Naive thymus-derived CD4-positive, alpha-beta T cell (primary cell): Measurements from ENCODE around the gene TTC39C. TPM values are rescaled to one million over a fixed set of nuclear protein-coding genes. Genes with fewer than 3 reads are reported as not detected.

Experiments
- ATAC-seq: fragments of 150-1000 bp; cut with Tn5 transposase; 2 replicates; pipeline ENCODE4 v1.10.0; 2021; ENCODE audit warnings: mild to moderate bottlenecking, moderate library complexity
- CTCF ChIA-PET: fragments of 350-600 bp; sonication (Branson Sonifier 250); formaldehyde crosslinking; loops from one replicate; lab custom pipeline; 2021; ENCODE audit warnings: antibody characterized with exemption; lab: Charles Lee
- POLR2A ChIA-PET: fragments of 350-600 bp; sonication (Branson Sonifier 250); formaldehyde crosslinking; loops from one replicate; lab custom pipeline; 2021; ENCODE audit warnings: antibody characterized with exemption, inconsistent platforms; lab: Charles Lee
- DNase-seq, 9 donors: peaks; one replicate each; pipeline versions ENCODE4 v3.0.0 to v3.0.0-alpha.2; 2020 to 2022; ENCODE audit warnings: mixed read lengths in 1 of 9
- H3K27ac ChIP-seq: one replicate; pipeline ENCODE4 v1.7.0; 2013; ENCODE audit warnings: mild to moderate bottlenecking, low read depth, low read length, moderate library complexity
- H3K27me3 ChIP-seq, 2 donors: one replicate each; pipeline ENCODE4 v1.7.0; 2013; ENCODE audit warnings: low read length in 2 of 2, mild to moderate bottlenecking in 2 of 2, moderate library complexity in 2 of 2; ENCODE audit not compliant: control insufficient read depth in 2 of 2, insufficient read depth in 2 of 2
- H3K36me3 ChIP-seq, 3 experiments: 1 replicate in 2 of 3; 2 replicates in 1 of 3; pipeline ENCODE4 v1.7.0; 2013; ENCODE audit warnings: low read length in 3 of 3, mild to moderate bottlenecking in 3 of 3, moderate library complexity in 1 of 3; ENCODE audit not compliant: insufficient read depth in 3 of 3, control insufficient read depth in 2 of 3
- H3K4me1 ChIP-seq, 2 donors: one replicate each; pipeline ENCODE4 v1.7.0; 2013; ENCODE audit warnings: low read length in 2 of 2, mild to moderate bottlenecking in 2 of 2, moderate library complexity in 1 of 2; ENCODE audit not compliant: control insufficient read depth in 2 of 2, insufficient read depth in 2 of 2
- H3K4me3 ChIP-seq: 2 replicates; pipeline ENCODE4 v1.7.0; 2013; ENCODE audit warnings: mild to moderate bottlenecking, low read length
- H3K9me3 ChIP-seq, 3 experiments: 1 replicate in 2 of 3; 2 replicates in 1 of 3; pipeline ENCODE4 v1.7.0; 2013; ENCODE audit warnings: low read length in 3 of 3; ENCODE audit not compliant: control insufficient read depth in 2 of 3
- H3K27ac Mint-ChIP-seq, 9 donors: one replicate each; pipeline ENCODE4 v1.8.0; 2020 to 2022; ENCODE audit warnings: mixed read lengths in 9 of 9, mild to moderate bottlenecking in 8 of 9, moderate library complexity in 5 of 9, inconsistent platforms in 2 of 9
- H3K27me3 Mint-ChIP-seq, 5 donors: one replicate each; pipeline ENCODE4 v1.8.0; 2021 to 2022; ENCODE audit warnings: mixed read lengths in 5 of 5, mild to moderate bottlenecking in 1 of 5
- H3K36me3 Mint-ChIP-seq, 5 donors: one replicate each; pipeline ENCODE4 v1.8.0; 2020 to 2022; ENCODE audit warnings: mixed read lengths in 5 of 5, mild to moderate bottlenecking in 3 of 5, inconsistent platforms in 1 of 5
- H3K4me1 Mint-ChIP-seq, 7 donors: one replicate each; pipeline ENCODE4 v1.8.0; 2020 to 2022; ENCODE audit warnings: mixed read lengths in 7 of 7, mild to moderate bottlenecking in 3 of 7, inconsistent platforms in 1 of 7
- H3K4me3 Mint-ChIP-seq, 10 donors: one replicate each; pipeline ENCODE4 v1.8.0; 2020 to 2022; ENCODE audit warnings: mild to moderate bottlenecking in 10 of 10, mixed read lengths in 10 of 10, moderate library complexity in 6 of 10, inconsistent platforms in 2 of 10
- H3K9me3 Mint-ChIP-seq, 11 donors: one replicate each; pipeline ENCODE4 v1.8.0; 2020 to 2022; ENCODE audit warnings: mixed read lengths in 11 of 11, mild to moderate bottlenecking in 4 of 11, inconsistent platforms in 1 of 11, moderate library complexity in 1 of 11
- intact Hi-C, 2 donors: fragments of 100-400 bp; cut with micrococcal nuclease; formaldehyde crosslinking; loops; one replicate each; pipeline ENCODE4 v1.15.1; 2023
- polyA plus RNA-seq, 2 donors: library from polyadenylated mRNA; unstranded; fragments of 300-500 nt; fragmentation: Illumina TruSeq; gene quantifications; one replicate each; pipeline ENCODE4 v1.2.3, GENCODE V29; 2021
- total RNA-seq, 6 experiments: library from RNA in 5 of 6; stranded (reverse) in 5 of 6; gene quantifications; 1 replicate in 5 of 6; 2 replicates in 1 of 6; pipeline ENCODE4 v1.2.3 and lab custom pipeline; 2021 to 2026

Gene TTC39C
- total and polyA plus RNA-seq, 7 experiments from 2014 or later: 51.4 to 98.8 (median 87.7) TPM

- no peaks in the 10 kb centered on the region for H3K27me3 Mint-ChIP-seq
- peaks cover 49 to 96% (median 85%) of the 10 kb centered on the region in 7 donors for H3K4me1 Mint-ChIP-seq
- ChIA-PET CTCF (no interaction called here), POLR2A (no interaction called here)
- ATAC-seq: no peak
- H3K9me3 Mint-ChIP-seq: no peaks in the 10 kb centered on the region
- H3K27me3 ChIP-seq: no peaks in the 10 kb centered on the region
- H3K36me3 ChIP-seq: no peaks in the 10 kb centered on the region
- H3K4me3 Mint-ChIP-seq: peak overlapping the region in 7 of 10 donors; percentile 16 to 50 (median 34)
- DNase-seq: no peak
- H3K9me3 ChIP-seq: no peaks in the 10 kb centered on the region
- H3K27ac Mint-ChIP-seq: peak overlapping the region in 8 of 9 donors; percentile 2 to 83 (median 51)
- no peak overlapping the region for H3K27ac ChIP-seq
- H3K4me1 ChIP-seq: peaks cover 53 to 60% of the 10 kb centered on the region in 2 donors
- peaks cover 0 to 13% (median 0%) of the 10 kb centered on the region in 5 donors for H3K36me3 Mint-ChIP-seq
- H3K4me3 ChIP-seq: no peak overlapping the region
- intact Hi-C loops: loop anchor here in 1 of 2 donors (5.0 kb wide), 2 partner anchors 89 to 239 kb away; no protein-coding TSS in a partner anchor
Observed at GRCh38 chr18:24051031-24051947, 36.7 kb downstream of the TTC39C start.

- DNase-seq (no peak), ATAC-seq (no peak)
- H3K27ac ChIP-seq: no peak overlapping the region
- intact Hi-C loops: loop anchor here (2.0 to 5.0 kb wide), 3 partner anchors 33 to 240 kb away; no protein-coding TSS in a partner anchor
- Mint-ChIP-seq H3K27me3 (no peaks in the 10 kb centered on the region), H3K27ac (peak overlapping the region in 8 of 9 donors; percentile 2 to 83 (median 51)), H3K4me1 (peaks cover 49 to 99% (median 92%) of the 10 kb centered on the region in 7 donors), H3K9me3 (no peaks in the 10 kb centered on the region), H3K4me3 (peak overlapping the region in 6 of 10 donors; percentile 3 to 50 (median 38)), H3K36me3 (peaks cover 0 to 15% (median 0%) of the 10 kb centered on the region in 5 donors)
- ChIA-PET CTCF (no interaction called here), POLR2A (no interaction called here)
- no peak overlapping the region for H3K4me3 ChIP-seq
- no peaks in the 10 kb centered on the region for H3K36me3 ChIP-seq
- H3K4me1 ChIP-seq: peaks cover 53 to 65% of the 10 kb centered on the region in 2 donors
- H3K9me3 ChIP-seq: no peaks in the 10 kb centered on the region
- no peaks in the 10 kb centered on the region for H3K27me3 ChIP-seq
Observed at GRCh38 chr18:24052053-24052452, 37.5 kb downstream of the TTC39C start.

- H3K36me3 Mint-ChIP-seq: peaks cover 0 to 23% (median 7%) of the 10 kb centered on the region in 5 donors
- peaks cover 0 to 6% (median 0%) of the 10 kb centered on the region in 11 donors for H3K9me3 Mint-ChIP-seq
- H3K4me1 Mint-ChIP-seq: peaks cover 45 to 99% (median 94%) of the 10 kb centered on the region in 7 donors
- H3K4me3 Mint-ChIP-seq: peak overlapping the region in 9 of 10 donors; percentile 4 to 72 (median 43)
- H3K27me3 Mint-ChIP-seq: no peaks in the 10 kb centered on the region
- ChIA-PET CTCF (interaction anchor here (0.9 kb wide), 1 partner anchor 45 kb away, joined by 3 read pairs; no protein-coding TSS in a partner anchor), POLR2A (interaction anchor here (0.6 to 1.1 kb wide), 3 partner anchors 10 to 53 kb away, joined by 3 to 4 read pairs (median 3); no protein-coding TSS in a partner anchor)
- no peak overlapping the region for H3K4me3 ChIP-seq
- peaks cover 49 to 61% of the 10 kb centered on the region in 2 donors for H3K4me1 ChIP-seq
- H3K27ac Mint-ChIP-seq: peak overlapping the region in 8 of 9 donors; percentile 4 to 78 (median 66)
- H3K27ac ChIP-seq: peak overlapping the region; percentile 23
- H3K36me3 ChIP-seq: no peaks in the 10 kb centered on the region
- intact Hi-C loops: loop anchor here (1.0 to 5.0 kb wide), 5 partner anchors 34 to 241 kb away; no protein-coding TSS in a partner anchor
- H3K27me3 ChIP-seq: no peaks in the 10 kb centered on the region
- peak in 5 of 9 donors; percentile 2 to 30 (median 17) for DNase-seq
- ATAC-seq: peak; percentile 51
- H3K9me3 ChIP-seq: no peaks in the 10 kb centered on the region
Observed at GRCh38 chr18:24053211-24053610, 38.7 kb downstream of the TTC39C start.

GRCh38 chr18:24054130-24054529, 39.6 kb downstream of the TTC39C start:
- no peaks in the 10 kb centered on the region for H3K27me3 ChIP-seq
- peaks cover 39 to 53% of the 10 kb centered on the region in 2 donors for H3K4me1 ChIP-seq
- peaks cover 0 to 6% (median 0%) of the 10 kb centered on the region in 11 donors for H3K9me3 Mint-ChIP-seq
- no peaks in the 10 kb centered on the region for H3K9me3 ChIP-seq
- peak; percentile 41 for ATAC-seq
- no peaks in the 10 kb centered on the region for H3K36me3 ChIP-seq
- peaks cover 0 to 23% (median 7%) of the 10 kb centered on the region in 5 donors for H3K36me3 Mint-ChIP-seq
- no peak for DNase-seq
- peak overlapping the region in 9 of 10 donors; percentile 4 to 71 (median 23) for H3K4me3 Mint-ChIP-seq
- peaks cover 43 to 94% (median 89%) of the 10 kb centered on the region in 7 donors for H3K4me1 Mint-ChIP-seq
- intact Hi-C loops: loop anchor here in 1 of 2 donors (5.0 kb wide), 2 partner anchors 92 to 242 kb away; no protein-coding TSS in a partner anchor
- no peak overlapping the region for H3K4me3 ChIP-seq
- no peak overlapping the region for H3K27ac ChIP-seq
- H3K27ac Mint-ChIP-seq: peak overlapping the region in 7 of 9 donors; percentile 18 to 78 (median 53)
- CTCF ChIA-PET: interaction anchor here (0.8 to 0.9 kb wide), 2 partner anchors 46 to 135 kb away, joined by 3 to 4 read pairs; no protein-coding TSS in a partner anchor
- POLR2A ChIA-PET: interaction anchor here (1.1 kb wide), 1 partner anchor 11 kb away, joined by 4 read pairs; no protein-coding TSS in a partner anchor
- H3K27me3 Mint-ChIP-seq: no peaks in the 10 kb centered on the region

- no peaks in the 10 kb centered on the region for H3K27me3 ChIP-seq
- no peaks in the 10 kb centered on the region for H3K9me3 ChIP-seq
- H3K27ac ChIP-seq: no peak overlapping the region
- no peaks in the 10 kb centered on the region for H3K36me3 ChIP-seq
- DNase-seq (no peak), ATAC-seq (no peak)
- Mint-ChIP-seq H3K27me3 (no peaks in the 10 kb centered on the region), H3K4me1 (peaks cover 45 to 94% (median 89%) of the 10 kb centered on the region in 7 donors), H3K27ac (peak overlapping the region in 7 of 9 donors; percentile 0 to 74 (median 48)), H3K36me3 (peaks cover 0 to 23% (median 8%) of the 10 kb centered on the region in 5 donors), H3K4me3 (peak overlapping the region in 8 of 10 donors; percentile 5 to 71 (median 47)), H3K9me3 (peaks cover 0 to 6% (median 0%) of the 10 kb centered on the region in 11 donors)
- H3K4me1 ChIP-seq: peaks cover 34 to 53% of the 10 kb centered on the region in 2 donors
- no peak overlapping the region for H3K4me3 ChIP-seq
- CTCF ChIA-PET: interaction anchor here (0.6 to 1.6 kb wide), 3 partner anchors 45 to 964 kb away, joined by 3 to 8 read pairs (median 3); no protein-coding TSS in a partner anchor
- intact Hi-C loops: no loop called here
- POLR2A ChIA-PET: interaction anchor here (0.6 to 1.2 kb wide), 4 partner anchors 12 to 183 kb away, joined by 3 to 4 read pairs (median 3); no protein-coding TSS in a partner anchor
Observed at GRCh38 chr18:24055009-24055804, 40.7 kb downstream of the TTC39C start.
